Measurements from ENCODE around the gene PEAR1. TPM values are rescaled to one million over a fixed set of nuclear protein-coding genes. Genes with fewer than 3 reads are reported as not detected.
A peak's percentile ranks its signal among the peaks of the same experiment; 100 is the strongest.

The PEAR1 gene
- total RNA-seq, 6 donors from 2014 or later = 8.4 to 33.5 (median 13.7) TPM

DNA sequence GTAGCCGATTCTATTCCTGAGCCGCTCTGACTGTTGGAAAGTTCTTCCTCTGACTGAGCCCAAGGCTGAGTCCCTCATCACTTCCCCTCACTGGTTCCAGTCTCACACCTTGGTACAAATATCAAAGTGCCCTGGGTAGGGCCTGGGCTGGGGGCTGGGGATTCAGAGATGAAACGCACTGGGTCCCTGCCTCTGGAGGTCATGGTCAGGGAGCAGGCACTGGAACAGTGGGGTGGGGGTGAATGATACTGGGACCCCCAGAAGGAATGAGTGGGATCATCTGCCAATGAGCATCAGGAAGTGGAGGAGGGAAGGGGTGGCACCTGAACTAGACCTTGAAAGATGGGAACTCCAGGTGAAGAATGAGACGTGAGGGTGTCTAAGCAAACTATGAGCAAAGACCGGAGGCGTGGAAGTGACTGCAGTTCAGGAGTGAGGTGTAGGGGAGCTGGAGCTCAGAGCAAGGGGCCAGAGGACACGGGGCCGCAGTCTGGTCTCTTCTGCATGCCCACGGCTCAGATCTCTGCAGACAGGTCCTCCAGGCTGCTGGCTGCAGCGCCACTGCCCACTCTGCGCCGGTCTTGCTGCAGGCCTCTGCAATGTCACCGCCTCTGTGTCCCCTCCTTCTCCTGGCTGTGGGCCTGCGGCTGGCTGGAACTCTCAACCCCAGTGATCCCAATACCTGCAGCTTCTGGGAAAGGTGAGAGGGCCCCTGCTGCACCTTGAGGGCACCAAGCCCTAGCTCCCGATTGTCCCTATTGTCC, 10.0 kb downstream of the PEAR1 start:
- no peak for DNase-seq

DNA sequence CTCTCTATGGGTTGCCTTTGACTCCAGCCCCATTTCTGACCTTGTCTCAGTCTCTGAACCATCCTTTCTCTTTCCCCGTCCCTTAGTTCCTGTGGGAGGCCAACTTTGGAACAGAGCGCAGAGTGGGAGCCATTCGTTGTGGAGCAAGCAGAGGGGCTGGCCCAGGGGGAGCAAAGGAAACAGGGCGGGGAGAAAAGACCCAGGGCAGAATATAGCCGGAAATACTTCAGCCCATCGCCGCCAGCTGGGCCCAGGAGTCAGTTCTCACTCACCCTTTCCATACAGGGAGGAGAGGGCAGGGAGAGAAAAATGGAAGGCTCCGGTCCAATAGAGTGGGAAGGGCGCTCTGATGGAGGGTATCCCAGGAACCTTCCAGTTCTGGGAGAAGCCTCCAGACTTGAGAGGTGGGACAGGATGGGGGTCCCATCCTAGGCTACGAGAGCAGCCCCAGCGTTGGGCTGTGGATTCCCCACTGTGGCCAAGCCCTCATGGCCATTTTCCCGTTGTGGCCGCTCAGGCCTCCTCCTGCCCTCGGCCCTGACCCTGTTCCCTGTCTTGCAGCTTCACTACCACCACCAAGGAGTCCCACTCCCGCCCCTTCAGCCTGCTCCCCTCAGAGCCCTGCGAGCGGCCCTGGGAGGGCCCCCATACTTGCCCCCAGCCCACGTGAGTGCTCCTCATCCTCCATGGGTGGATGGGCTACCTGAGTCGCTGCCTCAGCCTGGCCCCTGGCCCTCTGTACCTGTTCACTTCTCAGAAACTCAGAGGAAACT, 10.9 kb downstream of the PEAR1 start:
- Histone ChIP-seq H3K4me1 (peaks cover 23 to 53% (median 44%) of the 10 kb centered on the region in 4 donors), H3K36me3 (peaks cover 0 to 42% (median 7%) of the 10 kb centered on the region in 4 donors), H3K9me3 (no peaks in the 10 kb centered on the region), H3K27me3 (no peaks in the 10 kb centered on the region), H3K27ac (peak overlapping the region in 2 of 4 donors; percentile 11 to 34), H3K4me3 (no peak overlapping the region)
- TF ChIP-seq POLR2AphosphoS5 (IDR thresholded peaks at IDR 0.05) = no peak
- TF ChIP-seq POLR2A (IDR thresholded peaks at IDR 0.05) = no peak
- TF ChIP-seq EP300 (IDR thresholded peaks at IDR 0.05) = no peak
- 73 to 75% methylated on average over 15 to 17 of the region's 19 CpGs for whole genome bisulfite sequencing, 2 donors
- DNase-seq (no peak), ATAC-seq (ENCODE audit: low FRiP score in 2 of 2) (no peak)

More for the DNA sequence above, 10.0 kb downstream of the PEAR1 start:
- no peak overlapping the region for H3K4me3 ChIP-seq
- WGBS, 2 donors = 74 to 81% methylated on average over 14 to 15 of the region's 15 CpGs
- peaks cover 0 to 34% (median 4%) of the 10 kb centered on the region in 4 donors for H3K36me3 ChIP-seq
- TF ChIP-seq, protein P1, sequence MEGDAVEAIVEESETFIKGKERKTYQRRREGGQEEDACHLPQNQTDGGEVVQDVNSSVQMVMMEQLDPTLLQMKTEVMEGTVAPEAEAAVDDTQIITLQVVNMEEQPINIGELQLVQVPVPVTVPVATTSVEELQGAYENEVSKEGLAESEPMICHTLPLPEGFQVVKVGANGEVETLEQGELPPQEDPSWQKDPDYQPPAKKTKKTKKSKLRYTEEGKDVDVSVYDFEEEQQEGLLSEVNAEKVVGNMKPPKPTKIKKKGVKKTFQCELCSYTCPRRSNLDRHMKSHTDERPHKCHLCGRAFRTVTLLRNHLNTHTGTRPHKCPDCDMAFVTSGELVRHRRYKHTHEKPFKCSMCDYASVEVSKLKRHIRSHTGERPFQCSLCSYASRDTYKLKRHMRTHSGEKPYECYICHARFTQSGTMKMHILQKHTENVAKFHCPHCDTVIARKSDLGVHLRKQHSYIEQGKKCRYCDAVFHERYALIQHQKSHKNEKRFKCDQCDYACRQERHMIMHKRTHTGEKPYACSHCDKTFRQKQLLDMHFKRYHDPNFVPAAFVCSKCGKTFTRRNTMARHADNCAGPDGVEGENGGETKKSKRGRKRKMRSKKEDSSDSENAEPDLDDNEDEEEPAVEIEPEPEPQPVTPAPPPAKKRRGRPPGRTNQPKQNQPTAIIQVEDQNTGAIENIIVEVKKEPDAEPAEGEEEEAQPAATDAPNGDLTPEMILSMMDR (IDR thresholded peaks at IDR 0.05) = no peak
- no peak for TF ChIP-seq POLR2A (IDR thresholded peaks at IDR 0.05)
- TF ChIP-seq EP300 (IDR thresholded peaks at IDR 0.05) = no peak
- TF ChIP-seq POLR2AphosphoS5 (IDR thresholded peaks at IDR 0.05) = no peak
- H3K9me3 ChIP-seq = no peaks in the 10 kb centered on the region
- ATAC-seq (ENCODE audit: low FRiP score in 2 of 2) = no peak
- peaks cover 28 to 62% (median 53%) of the 10 kb centered on the region in 4 donors for H3K4me1 ChIP-seq
- H3K27me3 ChIP-seq = no peaks in the 10 kb centered on the region
- peak overlapping the region in 2 of 4 donors; percentile 11 to 48 for H3K27ac ChIP-seq

DNA sequence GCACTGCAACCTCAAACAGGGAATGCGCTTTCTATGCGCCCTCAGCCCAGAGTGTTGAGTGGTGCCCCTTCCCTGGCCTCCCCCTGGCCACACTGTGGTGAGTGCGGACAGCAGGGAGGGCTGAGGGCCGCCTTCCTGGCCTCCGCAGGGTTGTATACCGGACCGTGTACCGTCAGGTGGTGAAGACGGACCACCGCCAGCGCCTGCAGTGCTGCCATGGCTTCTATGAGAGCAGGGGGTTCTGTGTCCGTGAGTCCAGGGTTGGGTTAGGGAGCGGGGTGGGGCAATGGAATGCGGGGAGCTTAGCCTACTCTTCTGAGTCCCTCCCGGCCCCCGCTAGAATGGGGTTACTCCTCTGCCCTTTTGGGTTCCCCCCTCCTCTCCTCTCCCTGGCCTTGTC, 11.7 kb downstream of the PEAR1 start:
- H3K9me3 ChIP-seq = no peaks in the 10 kb centered on the region
- peaks cover 0 to 50% (median 8%) of the 10 kb centered on the region in 4 donors for H3K36me3 ChIP-seq
- no peaks in the 10 kb centered on the region for H3K27me3 ChIP-seq
- H3K4me3 ChIP-seq = no peak overlapping the region
- no peak for ATAC-seq (ENCODE audit: low FRiP score in 2 of 2)
- no peak overlapping the region for H3K27ac ChIP-seq
- peaks cover 18 to 45% (median 37%) of the 10 kb centered on the region in 4 donors for H3K4me1 ChIP-seq
- TF ChIP-seq POLR2AphosphoS5 (IDR thresholded peaks at IDR 0.05) = no peak
- TF ChIP-seq, protein P1 (IDR thresholded peaks at IDR 0.05) = no peak
- TF ChIP-seq EP300 (IDR thresholded peaks at IDR 0.05) = no peak
- no peak for TF ChIP-seq POLR2A (IDR thresholded peaks at IDR 0.05)
- DNase-seq = no peak
- 79 to 90% methylated on average over 13 to 16 of the region's 16 CpGs for WGBS, 2 donors

DNA sequence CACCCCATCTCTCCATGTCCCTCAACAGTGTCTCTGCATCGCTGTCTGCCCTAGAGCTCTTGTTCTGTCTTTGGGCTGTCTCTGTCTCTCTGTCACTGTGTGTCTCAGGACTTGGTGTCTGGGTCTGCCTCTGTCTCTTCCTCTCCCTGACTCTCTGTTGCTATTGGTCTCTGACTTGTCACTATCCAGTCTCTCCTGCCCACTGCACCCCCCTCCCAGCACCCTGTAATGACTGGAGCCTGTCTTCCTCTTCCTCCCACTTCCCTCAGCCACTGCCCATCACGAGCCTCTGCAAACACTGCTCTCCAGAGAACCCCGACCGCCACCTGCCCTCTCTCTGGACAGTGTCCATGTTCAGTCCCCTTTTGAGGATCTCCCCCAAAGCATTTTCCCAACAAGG, 12.1 kb downstream of the PEAR1 start:
- peaks cover 0 to 55% (median 9%) of the 10 kb centered on the region in 4 donors for H3K36me3 ChIP-seq
- TF ChIP-seq POLR2AphosphoS5 (IDR thresholded peaks at IDR 0.05) (no peak), EP300 (IDR thresholded peaks at IDR 0.05) (no peak), POLR2A (IDR thresholded peaks at IDR 0.05) (no peak)
- TF ChIP-seq, protein P1 (IDR thresholded peaks at IDR 0.05) = no peak
- no peaks in the 10 kb centered on the region for H3K27me3 ChIP-seq
- no peaks in the 10 kb centered on the region for H3K9me3 ChIP-seq
- no peak overlapping the region for H3K4me3 ChIP-seq
- no peak for ATAC-seq (ENCODE audit: low FRiP score in 2 of 2)
- 38 to 49% methylated on average over 4 of the region's 4 CpGs for WGBS, 2 donors
- H3K4me1 ChIP-seq = peaks cover 16 to 40% (median 33%) of the 10 kb centered on the region in 4 donors
- H3K27ac ChIP-seq = no peak overlapping the region
- DNase-seq = no peak
